ENCODE data around the gene TEAD1.

Gene TEAD1

DNA sequence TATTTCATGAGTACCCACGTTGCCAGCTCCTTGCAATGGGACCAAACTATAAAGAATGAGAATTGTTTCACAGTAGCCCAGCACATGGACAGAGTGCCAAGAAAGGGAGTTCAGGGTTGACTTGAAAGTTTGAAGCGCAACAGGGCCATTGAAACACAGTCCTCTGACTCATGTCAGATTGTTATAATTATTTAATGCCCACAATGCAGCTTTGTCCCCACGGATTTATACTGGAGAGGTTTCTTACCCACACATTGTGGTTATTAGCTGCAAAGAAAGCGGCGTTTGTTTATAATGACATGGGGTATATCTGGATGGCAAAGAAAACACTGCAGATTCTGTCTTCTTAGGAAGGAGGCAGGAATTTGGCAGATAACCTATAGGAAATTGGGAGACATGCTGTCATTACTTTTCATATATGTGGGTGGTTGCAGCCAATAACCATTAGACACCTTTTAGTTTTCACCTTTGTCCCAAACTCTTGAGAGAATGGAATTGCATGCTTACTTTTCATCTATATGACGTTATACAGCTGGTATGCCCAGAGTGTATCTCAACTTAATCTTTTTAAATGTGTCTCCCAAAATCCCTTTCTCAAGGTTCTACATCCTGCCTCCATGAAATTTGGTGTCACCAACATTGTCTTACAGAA is 143.6 kb downstream of the TEAD1 start:
- DNase-seq = no peak

GRCh38 chr11:12818333-12819015 is 144.3 kb downstream of the TEAD1 start:
- no peak for DNase-seq

DNA sequence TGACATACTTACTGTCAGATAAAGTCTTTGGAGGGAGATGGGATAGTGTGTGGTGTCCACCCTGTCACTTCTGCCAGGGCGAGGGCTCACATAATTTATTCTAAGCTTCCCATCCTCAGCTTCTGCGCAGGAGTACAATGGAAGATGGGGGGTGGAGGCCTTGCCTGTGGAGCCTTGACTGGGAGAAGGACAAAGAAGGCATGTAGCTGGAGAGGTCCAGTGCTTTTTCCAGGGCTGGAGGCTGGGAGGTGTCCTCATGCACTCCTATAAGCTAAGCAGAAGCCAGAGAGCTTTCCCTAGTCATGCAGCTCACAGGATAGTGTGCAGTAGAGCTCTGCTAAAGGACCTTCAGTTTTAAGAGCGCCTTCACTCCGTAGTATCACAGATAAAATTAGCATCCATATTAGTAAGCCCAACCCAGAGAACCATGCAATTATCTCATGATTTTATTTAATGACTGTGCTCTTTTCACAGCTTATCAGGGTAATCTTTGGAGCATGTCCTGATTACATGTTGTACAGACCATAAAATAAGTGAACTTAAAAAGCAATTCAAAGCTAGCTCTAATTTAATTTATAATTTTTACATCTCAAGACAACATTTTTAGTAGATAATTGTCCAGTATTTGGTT is 148.3 kb downstream of the TEAD1 start:
- no peak for DNase-seq

DNA sequence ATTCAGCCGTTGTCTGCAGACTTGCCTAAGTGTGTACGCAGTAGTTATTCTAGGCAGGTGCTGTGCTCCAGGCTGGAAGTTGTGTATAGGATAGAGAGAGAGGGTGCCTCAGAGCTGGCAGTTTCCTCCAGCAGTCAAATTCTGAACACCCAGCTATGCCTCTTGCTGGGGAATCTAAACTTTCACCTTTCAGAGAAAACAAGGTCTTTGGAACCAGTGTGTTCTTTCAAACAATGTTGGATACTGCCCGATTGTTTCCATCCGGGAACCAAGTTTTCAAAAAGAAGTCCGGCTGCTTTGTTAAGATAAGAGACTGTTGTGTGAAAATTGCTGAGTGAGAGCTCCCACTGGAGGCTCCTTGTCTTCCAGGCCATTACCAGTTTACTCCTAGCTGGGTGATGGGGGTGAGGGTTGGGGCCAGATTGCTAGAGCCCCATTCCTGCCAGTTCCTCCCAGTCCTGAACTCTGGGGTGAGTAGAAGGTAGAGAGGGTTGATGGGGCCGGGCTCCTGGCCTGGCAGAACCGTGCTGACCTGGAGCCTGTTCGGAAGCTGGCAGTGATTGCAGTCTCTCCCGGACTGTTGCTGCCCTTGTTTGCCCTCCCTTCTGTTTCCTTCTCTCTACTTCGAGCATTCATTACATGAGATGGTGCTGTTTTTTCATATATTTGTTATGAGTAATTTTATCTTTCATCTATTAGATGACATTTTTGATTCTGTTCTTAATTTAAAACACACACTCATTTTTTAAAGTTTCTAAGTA is 150.2 kb downstream of the TEAD1 start:
- no peak for DNase-seq

DNA sequence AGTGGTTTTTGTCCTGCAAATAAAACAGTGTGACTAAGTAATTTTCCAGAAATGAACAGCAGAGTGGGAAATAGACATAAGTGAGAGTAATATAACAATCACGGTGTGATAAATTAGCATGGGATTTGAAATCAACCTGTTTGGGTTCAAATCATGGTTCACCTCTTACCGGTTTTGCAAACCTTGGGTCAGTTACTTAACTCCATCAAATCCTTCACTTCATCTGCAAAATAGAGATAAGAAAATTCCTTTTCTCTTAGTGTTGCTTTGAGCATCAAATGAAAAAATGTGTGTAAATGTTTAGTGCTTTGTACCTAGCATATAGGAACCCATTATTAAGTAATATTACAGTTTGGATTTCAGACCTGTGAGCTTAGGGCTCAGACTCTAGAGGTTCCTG is 152.2 kb downstream of the TEAD1 start:
- DNase-seq = no peak

- DNase-seq = no peak
These were observed 153.1 kb downstream of the TEAD1 start for GRCh38 chr11:12827369-12827768.

- no peak for DNase-seq
These were observed 153.9 kb downstream of the TEAD1 start for GRCh38 chr11:12827929-12828812.

GRCh38 chr11:12829131-12829530 is 154.9 kb downstream of the TEAD1 start:
- no peak for DNase-seq

DNA sequence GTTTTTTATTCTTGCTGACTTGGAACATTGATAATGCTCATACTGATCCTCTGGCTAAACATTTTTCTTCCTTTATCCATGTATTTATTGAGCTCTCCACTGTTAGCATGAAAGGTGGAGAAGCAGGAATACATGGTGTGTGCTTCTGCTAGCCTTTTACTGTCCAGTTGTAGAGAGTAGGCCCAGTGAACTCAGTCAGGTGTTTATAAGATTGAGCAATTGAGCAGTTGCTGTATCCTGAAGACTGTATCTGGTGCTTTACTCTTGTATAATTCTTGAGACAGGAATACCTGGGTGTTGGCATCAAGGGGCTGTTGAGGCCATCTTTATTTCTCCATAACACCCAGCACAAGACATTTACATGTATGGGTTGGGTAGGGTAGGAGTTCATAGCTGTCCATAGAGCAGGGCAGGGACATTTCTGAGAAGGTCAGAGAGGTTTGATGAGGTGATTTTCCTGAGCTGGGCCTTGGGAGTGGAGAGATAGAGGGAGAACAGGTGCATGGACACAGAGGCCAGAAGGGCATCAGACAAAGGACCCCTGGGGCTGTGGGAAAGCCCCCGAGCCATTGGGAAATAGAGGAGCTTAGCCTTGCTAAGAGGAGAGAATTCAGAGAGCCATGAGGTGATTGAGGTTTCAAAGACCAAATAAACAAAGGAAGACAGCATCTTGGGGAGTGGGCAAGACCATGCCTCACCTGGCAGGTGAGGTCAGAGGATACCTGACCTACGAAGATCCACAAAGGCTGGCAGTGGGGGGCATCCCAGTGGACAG is 155.5 kb downstream of the TEAD1 start:
- DNase-seq = no peak

GRCh38 chr11:12831471-12832202 is 157.4 kb downstream of the TEAD1 start:
- no peak for DNase-seq

- DNase-seq = no peak
These were observed 158.4 kb downstream of the TEAD1 start for GRCh38 chr11:12832480-12833224.

DNA sequence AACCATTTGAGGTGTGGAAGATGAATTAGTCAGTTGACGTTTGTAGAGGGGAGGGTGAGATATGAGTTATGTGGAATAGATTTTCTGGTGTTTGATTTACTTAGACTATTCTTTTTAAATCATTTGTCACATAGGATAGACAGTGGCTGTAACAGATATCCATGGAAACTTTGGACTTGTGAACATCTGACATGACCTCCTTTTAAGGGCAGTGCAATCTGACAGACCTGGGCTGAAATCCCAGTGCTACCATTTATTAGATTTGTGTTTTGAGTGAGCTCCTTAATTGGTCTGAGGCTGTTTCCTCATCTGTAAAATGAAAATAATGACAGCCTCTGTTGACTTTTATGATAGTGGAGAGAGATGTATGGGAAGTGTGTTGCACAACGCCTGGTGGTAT is 159.9 kb downstream of the TEAD1 start:
- DNase-seq = no peak

- DNase-seq = no peak
These were observed 160.4 kb downstream of the TEAD1 start for GRCh38 chr11:12834630-12835029.

DNA sequence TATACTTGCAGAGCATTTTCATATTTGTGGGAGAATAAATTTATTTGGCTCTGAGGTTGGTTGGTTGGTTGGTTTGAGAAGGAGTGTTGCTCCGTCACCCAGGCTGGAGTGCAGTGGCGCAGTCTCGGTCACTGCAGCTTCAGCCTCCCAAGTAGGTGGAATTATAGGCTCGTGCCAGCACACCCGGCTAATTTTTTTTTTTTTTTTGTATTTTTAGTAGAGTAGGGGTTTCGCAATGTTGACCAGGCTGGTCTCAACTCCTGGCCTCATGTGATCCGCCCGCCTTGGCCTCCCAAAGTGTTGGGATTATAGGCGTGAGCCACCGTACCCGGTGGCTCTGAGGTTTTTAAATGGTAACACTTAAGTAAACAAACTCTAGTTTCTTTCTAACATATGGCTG is 161.1 kb downstream of the TEAD1 start:
- DNase-seq = no peak

GRCh38 chr11:12838463-12839123 is 164.4 kb downstream of the TEAD1 start:
- DNase-seq = no peak

GRCh38 chr11:12840871-12841660 is 166.8 kb downstream of the TEAD1 start:
- no peak for DNase-seq

GRCh38 chr11:12841946-12842630 is 167.9 kb downstream of the TEAD1 start:
- DNase-seq = no peak

Data from CD4-positive, alpha-beta T cell treated with Interleukin-1 beta for 1 hour (primary cell).